ENCODE measurements around the gene TDO2. TPM values are rescaled to one million over a fixed set of nuclear protein-coding genes. Genes with fewer than 3 reads are reported as not detected.

The TDO2 gene
- total RNA-seq, 2 experiments from 2014 or later = not detected

DNA sequence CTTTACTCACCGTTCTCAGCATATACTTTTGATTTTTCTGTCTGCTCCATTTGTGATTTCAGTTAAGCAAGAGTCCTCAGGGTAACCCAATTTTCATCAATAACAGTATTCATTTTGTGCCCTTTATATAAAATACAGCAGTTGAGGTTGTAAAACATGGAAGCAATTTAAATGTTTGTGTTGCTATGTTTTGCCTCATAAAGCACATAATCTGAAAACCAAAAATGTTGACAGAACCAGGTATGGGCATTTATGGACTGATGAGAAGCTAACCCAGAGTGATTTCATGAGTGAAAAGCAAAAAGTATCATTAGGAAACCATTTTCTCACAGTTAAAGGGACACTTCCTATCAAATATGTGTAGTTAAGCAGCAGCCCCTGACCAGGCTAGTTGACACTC lies 37.3 kb upstream of the TDO2 start, which contains the start of gene ASIC5:
TSS of gene ASIC5 (minus strand) at position 101 of the 400 bp plus-strand sequence. CDS start at position 50, 51 bp downstream.
- no peak for DNase-seq (ENCODE audit: low spot score)
- no peak within 1 kb of the TSS for H2AFZ ChIP-seq (ENCODE audit: low read length)
- no peak within 1 kb of the TSS for H3K4me3 ChIP-seq (ENCODE audit: low read depth, low read length, poor library complexity, severe bottlenecking)
- no peaks in the 10 kb centered on the region for H3K36me3 ChIP-seq (ENCODE audit: insufficient read depth, low read length)
- ChIA-PET POLR2A (no interaction called here), CTCF (ENCODE audit: unreplicated experiment) (no interaction called here)
- H3K4me1 ChIP-seq (ENCODE audit: insufficient read depth, low read length, poor library complexity, severe bottlenecking) = no peaks in the 10 kb centered on the region
- TF ChIP-seq EZH2phosphoT487 (IDR thresholded peaks at IDR 0.05; ENCODE audit: borderline replicate concordance, low read depth, low read length) = no peak
- H3K79me2 ChIP-seq (ENCODE audit: insufficient read depth, low read depth, low read length) = no peaks in the 10 kb centered on the region
- intact Hi-C loops (cut with micrococcal nuclease; ENCODE audit: unreplicated experiment) = no loop called here
- no peaks in the 10 kb centered on the region for H3K9me2 ChIP-seq (ENCODE audit: insufficient read depth, low read length)
- BruUV-seq (replicated peaks) = no TSS peak
- no peaks in the 10 kb centered on the region for H3K9me3 ChIP-seq (ENCODE audit: low read length)
- H4K20me1 ChIP-seq (ENCODE audit: insufficient read depth, low read length) = no peaks in the 10 kb centered on the region
- no peak within 1 kb of the TSS for H3K27ac ChIP-seq (ENCODE audit: low read depth, low read length, poor library complexity, severe bottlenecking)
- H3K4me2 ChIP-seq (ENCODE audit: low read length) = no peak within 1 kb of the TSS

GRCh38 chr4:155875878-155876277 lies 27.6 kb upstream of the TDO2 start:
- DNase-seq (ENCODE audit: low spot score) = no peak
- no peaks in the 10 kb centered on the region for H3K36me3 ChIP-seq (ENCODE audit: insufficient read depth, low read length)
- CTCF ChIA-PET (ENCODE audit: unreplicated experiment) = no interaction called here
- TF ChIP-seq, protein P1, sequence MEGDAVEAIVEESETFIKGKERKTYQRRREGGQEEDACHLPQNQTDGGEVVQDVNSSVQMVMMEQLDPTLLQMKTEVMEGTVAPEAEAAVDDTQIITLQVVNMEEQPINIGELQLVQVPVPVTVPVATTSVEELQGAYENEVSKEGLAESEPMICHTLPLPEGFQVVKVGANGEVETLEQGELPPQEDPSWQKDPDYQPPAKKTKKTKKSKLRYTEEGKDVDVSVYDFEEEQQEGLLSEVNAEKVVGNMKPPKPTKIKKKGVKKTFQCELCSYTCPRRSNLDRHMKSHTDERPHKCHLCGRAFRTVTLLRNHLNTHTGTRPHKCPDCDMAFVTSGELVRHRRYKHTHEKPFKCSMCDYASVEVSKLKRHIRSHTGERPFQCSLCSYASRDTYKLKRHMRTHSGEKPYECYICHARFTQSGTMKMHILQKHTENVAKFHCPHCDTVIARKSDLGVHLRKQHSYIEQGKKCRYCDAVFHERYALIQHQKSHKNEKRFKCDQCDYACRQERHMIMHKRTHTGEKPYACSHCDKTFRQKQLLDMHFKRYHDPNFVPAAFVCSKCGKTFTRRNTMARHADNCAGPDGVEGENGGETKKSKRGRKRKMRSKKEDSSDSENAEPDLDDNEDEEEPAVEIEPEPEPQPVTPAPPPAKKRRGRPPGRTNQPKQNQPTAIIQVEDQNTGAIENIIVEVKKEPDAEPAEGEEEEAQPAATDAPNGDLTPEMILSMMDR (conservative IDR thresholded peaks at IDR 0.05; ENCODE audit: low read length) = no peak
- TF ChIP-seq EZH2phosphoT487 (IDR thresholded peaks at IDR 0.05; ENCODE audit: borderline replicate concordance, low read depth, low read length) = no peak
- no TSS peak for BruUV-seq (replicated peaks)
- no peaks in the 10 kb centered on the region for H3K79me2 ChIP-seq (ENCODE audit: insufficient read depth, low read depth, low read length)
- H3K4me2 ChIP-seq (ENCODE audit: low read length) = no peak overlapping the region
- intact Hi-C loops (cut with micrococcal nuclease; ENCODE audit: unreplicated experiment) = no loop called here
- no peaks in the 10 kb centered on the region for H3K9me2 ChIP-seq (ENCODE audit: insufficient read depth, low read length)
- no peak overlapping the region for H3K4me3 ChIP-seq (ENCODE audit: low read depth, low read length, poor library complexity, severe bottlenecking)
- H3K9me3 ChIP-seq (ENCODE audit: low read length) = no peaks in the 10 kb centered on the region
- no peaks in the 10 kb centered on the region for H4K20me1 ChIP-seq (ENCODE audit: insufficient read depth, low read length)
- H3K27ac ChIP-seq (ENCODE audit: low read depth, low read length, poor library complexity, severe bottlenecking) = no peak overlapping the region
- no peak overlapping the region for H2AFZ ChIP-seq (ENCODE audit: low read length)
- no peaks in the 10 kb centered on the region for H3K4me1 ChIP-seq (ENCODE audit: insufficient read depth, low read length, poor library complexity, severe bottlenecking)
- POLR2A ChIA-PET = no interaction called here

GRCh38 chr4:155877971-155878370 lies 25.5 kb upstream of the TDO2 start:
- Histone ChIP-seq H3K36me3 (ENCODE audit: insufficient read depth, low read length) (no peaks in the 10 kb centered on the region), H2AFZ (ENCODE audit: low read length) (no peak overlapping the region), H3K9me2 (ENCODE audit: insufficient read depth, low read length) (no peaks in the 10 kb centered on the region), H3K9me3 (ENCODE audit: low read length) (no peaks in the 10 kb centered on the region), H3K4me1 (ENCODE audit: insufficient read depth, low read length, poor library complexity, severe bottlenecking) (no peaks in the 10 kb centered on the region), H3K4me3 (ENCODE audit: low read depth, low read length, poor library complexity, severe bottlenecking) (no peak overlapping the region), H4K20me1 (ENCODE audit: insufficient read depth, low read length) (no peaks in the 10 kb centered on the region), H3K79me2 (ENCODE audit: insufficient read depth, low read depth, low read length) (no peaks in the 10 kb centered on the region), H3K4me2 (ENCODE audit: low read length) (no peak overlapping the region), H3K27ac (ENCODE audit: low read depth, low read length, poor library complexity, severe bottlenecking) (no peak overlapping the region)
- TF ChIP-seq EZH2phosphoT487 (IDR thresholded peaks at IDR 0.05; ENCODE audit: borderline replicate concordance, low read depth, low read length) = no peak
- TF ChIP-seq, protein P1 (conservative IDR thresholded peaks at IDR 0.05; ENCODE audit: low read length) = no peak
- POLR2A ChIA-PET = no interaction called here
- no peak for DNase-seq (ENCODE audit: low spot score)
- CTCF ChIA-PET (ENCODE audit: unreplicated experiment) = no interaction called here
- no TSS peak for BruUV-seq (replicated peaks)
- intact Hi-C loops (cut with micrococcal nuclease; ENCODE audit: unreplicated experiment) = no loop called here

All from OCI-LY7 (cell line).